Epidermal melanocyte (primary cell): ENCODE data around the gene APBA1.
A peak's percentile ranks its signal among the peaks of the same experiment; 100 is the strongest.

Source experiments
- DNase-seq: peaks from one replicate; pipeline ENCODE4 v3.0.0; 2011; ENCODE audit warnings: low spot score; ENCODE audit not compliant: insufficient read length

The APBA1 gene

GRCh38 chr9:69483886-69484422, 188.2 kb downstream of the APBA1 start:
- DNase-seq, result no peak

- no peak for DNase-seq
These were observed 195.4 kb downstream of the APBA1 start for GRCh38 chr9:69476797-69477196.

GRCh38 chr9:69476016-69476415, 196.2 kb downstream of the APBA1 start:
- DNase-seq, result peak; percentile 20

- no peak for DNase-seq
These were observed 197.3 kb downstream of the APBA1 start for GRCh38 chr9:69474821-69475220.

- DNase-seq, result no peak
These were observed 200.0 kb downstream of the APBA1 start for GRCh38 chr9:69472101-69472620.

GRCh38 chr9:69471433-69471832, 200.7 kb downstream of the APBA1 start:
- DNase-seq, result no peak

GRCh38 chr9:69470186-69470977, 201.8 kb downstream of the APBA1 start:
- DNase-seq, result no peak

- no peak for DNase-seq
These were observed 203.0 kb downstream of the APBA1 start for GRCh38 chr9:69469136-69469535.

- DNase-seq, result no peak
These were observed 203.8 kb downstream of the APBA1 start for GRCh38 chr9:69468380-69468779.

GRCh38 chr9:69466151-69466550, 206.0 kb downstream of the APBA1 start:
- no peak for DNase-seq

- DNase-seq, result no peak
These were observed 206.7 kb downstream of the APBA1 start for GRCh38 chr9:69465473-69465872.

- DNase-seq, result no peak
These were observed 208.6 kb downstream of the APBA1 start for GRCh38 chr9:69463497-69464068.

- no peak for DNase-seq
These were observed 209.8 kb downstream of the APBA1 start for GRCh38 chr9:69462394-69462793.

GRCh38 chr9:69461103-69461887, 210.9 kb downstream of the APBA1 start:
- no peak for DNase-seq

- no peak for DNase-seq
These were observed 212.2 kb downstream of the APBA1 start for GRCh38 chr9:69460012-69460411.

GRCh38 chr9:69458176-69458575, 214.0 kb downstream of the APBA1 start:
- no peak for DNase-seq

GRCh38 chr9:69456201-69456600, 216.0 kb downstream of the APBA1 start:
- no peak for DNase-seq

GRCh38 chr9:69455311-69455710, 216.9 kb downstream of the APBA1 start:
- DNase-seq, result no peak

- no peak for DNase-seq
These were observed 217.8 kb downstream of the APBA1 start for GRCh38 chr9:69454321-69454720.

- DNase-seq, result no peak
These were observed 218.4 kb downstream of the APBA1 start for GRCh38 chr9:69453746-69454145.

GRCh38 chr9:69452110-69452782, 219.9 kb downstream of the APBA1 start:
- no peak for DNase-seq
